Skeletal muscle tissue (tissue), 4 donors: Measurements from ENCODE around the gene IFT172. TPM values are rescaled to one million over a fixed set of nuclear protein-coding genes. Genes with fewer than 3 reads are reported as not detected.

Experiments used
- H3K27ac ChIP-seq: one replicate; pipeline ENCODE4 v1.7.0; 2013; ENCODE audit warnings: mild to moderate bottlenecking, low read depth, low read length, inconsistent platforms
- H3K27me3 ChIP-seq, 3 donors: one replicate each; pipeline ENCODE4 v1.7.0; 2013; ENCODE audit warnings: low read length in 3 of 3; ENCODE audit not compliant: control insufficient read depth in 3 of 3, insufficient read depth in 3 of 3
- H3K36me3 ChIP-seq, 3 donors: one replicate each; pipeline ENCODE4 v1.7.0; 2013; ENCODE audit warnings: low read length in 3 of 3; ENCODE audit not compliant: control insufficient read depth in 3 of 3, insufficient read depth in 3 of 3
- H3K4me1 ChIP-seq, 3 donors: one replicate each; pipeline ENCODE4 v1.7.0; 2013; ENCODE audit warnings: low read length in 3 of 3, mild to moderate bottlenecking in 3 of 3; ENCODE audit not compliant: control insufficient read depth in 3 of 3, insufficient read depth in 3 of 3
- H3K4me3 ChIP-seq, 3 donors: one replicate each; pipeline ENCODE4 v1.7.0; 2013; ENCODE audit warnings: low read length in 3 of 3
- H3K9ac ChIP-seq, 3 donors: one replicate each; pipeline ENCODE4 v1.7.0; 2013; ENCODE audit warnings: low read length in 3 of 3, mild to moderate bottlenecking in 3 of 3, moderate library complexity in 2 of 3, low read depth in 1 of 3
- H3K9me3 ChIP-seq, 3 donors: one replicate each; pipeline ENCODE4 v1.7.0; 2013; ENCODE audit warnings: low read length in 3 of 3; ENCODE audit not compliant: control insufficient read depth in 3 of 3
- total RNA-seq: library from RNA; depleted of rRNA; stranded (reverse); fragments of >200 nt; gene quantifications from one replicate; pipeline ENCODE4 v1.2.3, GENCODE V29; 2014
- donor health status: Osteomylitis.

The IFT172 gene
- total RNA-seq, 1 donor from 2014 or later, result 21.4 TPM

- no peak overlapping the region for H3K9ac ChIP-seq
- no peaks in the 10 kb centered on the region for H3K9me3 ChIP-seq
- H3K27me3 ChIP-seq, result no peaks in the 10 kb centered on the region
- no peaks in the 10 kb centered on the region for H3K4me1 ChIP-seq
- H3K36me3 ChIP-seq, result no peaks in the 10 kb centered on the region
- H3K27ac ChIP-seq, result no peak overlapping the region
- no peak overlapping the region for H3K4me3 ChIP-seq
Measured at GRCh38 chr2:27509326-27509725, 19.8 kb upstream of the IFT172 start.

- H3K9ac ChIP-seq, result no peak overlapping the region
- H3K27me3 ChIP-seq, result no peaks in the 10 kb centered on the region
- H3K9me3 ChIP-seq, result no peaks in the 10 kb centered on the region
- H3K4me3 ChIP-seq, result no peak overlapping the region
- H3K36me3 ChIP-seq, result no peaks in the 10 kb centered on the region
- H3K27ac ChIP-seq, result no peak overlapping the region
- no peaks in the 10 kb centered on the region for H3K4me1 ChIP-seq
Measured at GRCh38 chr2:27507293-27507692, 17.8 kb upstream of the IFT172 start.

GRCh38 chr2:27506587-27506986 is 17.0 kb upstream of the IFT172 start:
- Histone ChIP-seq H3K9me3 (no peaks in the 10 kb centered on the region), H3K36me3 (no peaks in the 10 kb centered on the region), H3K9ac (no peak overlapping the region), H3K4me1 (no peaks in the 10 kb centered on the region), H3K4me3 (no peak overlapping the region), H3K27me3 (no peaks in the 10 kb centered on the region), H3K27ac (no peak overlapping the region)

DNA sequence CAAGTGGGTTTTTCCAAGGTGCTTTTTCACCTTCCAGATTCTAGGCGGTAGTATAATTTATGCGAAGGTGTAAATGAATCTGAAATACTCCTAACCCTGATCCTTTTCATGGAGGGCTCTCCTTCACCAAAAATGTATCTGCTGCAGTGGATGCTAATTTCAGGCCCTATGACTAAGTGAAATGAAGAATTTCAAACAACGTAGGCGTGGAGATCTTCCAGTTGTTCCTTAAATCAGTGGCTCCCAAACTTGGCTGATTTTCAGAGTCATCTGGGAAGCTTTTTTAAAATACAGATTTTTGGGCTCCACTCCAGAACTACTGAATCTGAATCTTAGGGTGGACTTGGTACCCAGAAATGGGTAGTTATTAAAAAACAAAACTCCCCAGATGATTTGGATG is 12.6 kb upstream of the IFT172 start:
- H3K4me1 ChIP-seq, result no peaks in the 10 kb centered on the region
- H3K9ac ChIP-seq, result no peak overlapping the region
- no peaks in the 10 kb centered on the region for H3K36me3 ChIP-seq
- no peak overlapping the region for H3K4me3 ChIP-seq
- no peaks in the 10 kb centered on the region for H3K9me3 ChIP-seq
- peaks cover 3 to 4% (median 3%) of the 10 kb centered on the region in 3 donors for H3K27me3 ChIP-seq
- no peak overlapping the region for H3K27ac ChIP-seq

- no peak overlapping the region for H3K27ac ChIP-seq
- no peaks in the 10 kb centered on the region for H3K36me3 ChIP-seq
- H3K9me3 ChIP-seq, result no peaks in the 10 kb centered on the region
- H3K4me3 ChIP-seq, result no peak overlapping the region
- H3K27me3 ChIP-seq, result peaks cover 11 to 14% (median 12%) of the 10 kb centered on the region in 3 donors
- H3K9ac ChIP-seq, result no peak overlapping the region
- H3K4me1 ChIP-seq, result peaks cover 0 to 4% (median 0%) of the 10 kb centered on the region in 3 donors
Measured at GRCh38 chr2:27501042-27501441, 11.5 kb upstream of the IFT172 start.

DNA sequence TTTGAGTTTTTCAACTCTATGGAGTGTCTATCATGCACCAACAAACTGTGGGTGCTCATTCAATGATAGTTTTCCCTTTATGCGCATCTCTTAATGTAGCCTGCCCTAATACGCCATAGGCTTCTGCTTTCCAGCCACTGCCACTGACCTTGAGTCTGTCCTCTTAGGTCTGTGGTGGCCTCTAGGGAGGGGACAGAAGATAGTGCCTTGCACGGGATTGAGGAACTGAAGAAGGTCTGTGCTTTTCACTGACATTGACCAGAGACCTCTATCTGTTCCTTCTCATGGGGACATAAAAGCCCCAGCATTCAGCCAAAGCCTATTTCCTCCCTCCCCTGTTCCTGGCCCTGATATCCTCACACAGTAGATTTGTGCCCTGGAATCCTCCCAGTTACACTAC is 9.4 kb upstream of the IFT172 start:
- peaks cover 4 to 13% (median 11%) of the 10 kb centered on the region in 3 donors for H3K4me1 ChIP-seq
- H3K9ac ChIP-seq, result no peak overlapping the region

GRCh38 chr2:27497288-27497627 is 7.7 kb upstream of the IFT172 start:
- Histone ChIP-seq H3K9me3 (no peaks in the 10 kb centered on the region), H3K27me3 (peaks cover 11 to 26% (median 23%) of the 10 kb centered on the region in 3 donors)

More for the DNA sequence above, 9.4 kb upstream of the IFT172 start:
- Histone ChIP-seq H3K27me3 (peaks cover 11 to 23% (median 22%) of the 10 kb centered on the region in 3 donors), H3K9me3 (no peaks in the 10 kb centered on the region), H3K27ac (no peak overlapping the region), H3K4me3 (no peak overlapping the region), H3K36me3 (no peaks in the 10 kb centered on the region)

GRCh38 chr2:27496357-27497287 is 7.1 kb upstream of the IFT172 start, which contains the start of gene GCKR:
Gene GCKR, plus strand, starts transcription at chr2:27496839. Its CDS starts 66 bp downstream, at chr2:27496905.
- Histone ChIP-seq H3K9ac (no peak within 1 kb of the TSS), H3K27me3 (peaks cover 11 to 26% (median 23%) of the 10 kb centered on the region in 3 donors)

More at GRCh38 chr2:27497288-27497627, 7.7 kb upstream of the IFT172 start:
- H3K27ac ChIP-seq, result no peak overlapping the region
- peaks cover 4 to 13% (median 13%) of the 10 kb centered on the region in 3 donors for H3K4me1 ChIP-seq
- no peak overlapping the region for H3K9ac ChIP-seq
- H3K4me3 ChIP-seq, result no peak overlapping the region
- H3K36me3 ChIP-seq, result no peaks in the 10 kb centered on the region

DNA sequence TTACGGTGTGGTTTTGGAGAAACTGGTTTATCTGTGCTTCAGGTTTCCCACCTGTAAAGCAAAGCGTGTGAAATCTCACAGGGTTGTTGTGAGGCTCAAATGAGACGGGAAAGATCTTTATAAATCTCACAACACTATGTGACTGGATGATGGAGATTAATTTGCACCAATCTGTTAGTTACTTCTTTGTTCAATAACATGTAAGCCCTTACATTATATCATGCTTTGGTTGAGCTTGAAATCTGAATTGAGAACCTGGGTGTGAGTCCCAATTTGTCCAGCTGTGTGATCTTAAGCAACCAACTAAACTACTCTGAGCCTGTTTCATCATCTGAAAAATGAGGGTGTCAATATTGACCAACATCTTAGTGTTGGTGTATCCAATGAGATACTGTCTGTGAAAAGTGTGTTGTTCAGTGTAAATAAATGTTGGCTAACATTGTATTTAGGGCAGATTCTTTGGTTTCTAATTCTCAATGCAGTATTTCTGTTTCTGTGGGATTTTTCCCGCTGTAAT is 6.4 kb upstream of the IFT172 start:
- Histone ChIP-seq H3K27me3 (peaks cover 11 to 26% (median 23%) of the 10 kb centered on the region in 3 donors), H3K36me3 (no peaks in the 10 kb centered on the region), H3K27ac (no peak overlapping the region), H3K9me3 (no peaks in the 10 kb centered on the region), H3K4me3 (no peak overlapping the region), H3K9ac (no peak overlapping the region), H3K4me1 (peaks cover 4 to 13% (median 13%) of the 10 kb centered on the region in 3 donors)

More at GRCh38 chr2:27496357-27497287, 7.1 kb upstream of the IFT172 start, which contains the start of gene GCKR:
- Histone ChIP-seq H3K4me1 (peaks cover 4 to 13% (median 13%) of the 10 kb centered on the region in 3 donors), H3K27ac (no peak within 1 kb of the TSS), H3K36me3 (no peaks in the 10 kb centered on the region), H3K4me3 (no peak within 1 kb of the TSS), H3K9me3 (no peaks in the 10 kb centered on the region)
